Right atrium auricular region (tissue), 2 donors: ENCODE results near the gene REEP6. TPM values are rescaled to one million over a fixed set of nuclear protein-coding genes. Genes with fewer than 3 reads are reported as not detected.

Experiments
- DNase-seq: peaks from one replicate; pipeline ENCODE4 v3.0.0-alpha.2; 2019; ENCODE audit warnings: low spot score
- H3K27ac ChIP-seq, 2 donors: fragments of 200-600 bp; sonication (generic); 1 replicate in 1 of 2; 2 replicates in 1 of 2; pipeline ENCODE4 v1.5.1; 2016 to 2019
- H3K27me3 ChIP-seq, 2 donors: fragments of 200-600 bp; sonication (generic); one replicate each; pipeline versions ENCODE4 v1.5.1 to v1.6.0; 2017 to 2019
- H3K36me3 ChIP-seq: fragments of 200-600 bp; sonication (generic); one replicate; pipeline ENCODE4 v1.5.1; 2016
- H3K4me1 ChIP-seq, 2 donors: fragments of 200-600 bp; sonication (generic); one replicate each; pipeline versions ENCODE4 v1.5.1 to v1.6.0; 2017 to 2019
- H3K4me3 ChIP-seq, 2 donors: fragments of 200-600 bp; sonication (generic); 1 replicate in 1 of 2; 2 replicates in 1 of 2; pipeline ENCODE4 v1.5.1; 2017 to 2019; ENCODE audit warnings: mild to moderate bottlenecking in 1 of 2, moderate library complexity in 1 of 2
- H3K9me3 ChIP-seq, 2 donors: fragments of 200-600 bp; sonication (generic); one replicate each; pipeline ENCODE4 v1.5.1; 2019
- total RNA-seq, 2 donors: library from RNA; depleted of rRNA; stranded (reverse); fragments of >200 nt; gene quantifications; one replicate each; pipeline ENCODE4 v1.1.0, GENCODE V29; 2016
- TF ChIP-seq, protein P1 (sequence below), 2 donors: fragments of 200-600 bp; sonication (generic); IDR thresholded peaks; one replicate each; pipeline ENCODE4 v1.5.1; 2019; ENCODE audit warnings: antibody characterized with exemption in 2 of 2

The REEP6 gene
- total RNA-seq, 2 donors from 2014 or later: 1.3 to 2.3 TPM

DNA sequence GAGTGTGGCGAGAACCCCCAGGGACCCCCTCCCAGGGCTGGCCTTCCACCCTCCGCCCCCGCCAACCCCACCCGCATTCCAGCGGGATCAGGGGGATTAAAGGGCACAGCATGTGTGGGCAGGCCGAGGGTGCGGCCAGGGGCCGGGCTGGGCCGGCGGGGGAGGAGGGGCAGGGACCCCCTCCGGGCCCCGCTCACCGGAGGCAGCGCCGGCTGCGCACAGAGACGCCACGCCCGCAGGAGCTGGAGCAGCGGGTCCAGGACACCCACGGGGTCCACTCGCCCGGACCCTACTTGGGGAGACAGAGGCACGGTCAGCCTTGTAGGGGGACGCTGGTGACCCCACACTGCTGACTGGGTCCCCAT, 19.4 kb downstream of the REEP6 start:
- Histone ChIP-seq H3K9me3 (no peaks in the 10 kb centered on the region), H3K36me3 (peaks cover 7% of the 10 kb centered on the region), H3K4me1 (peaks cover 0 to 22% of the 10 kb centered on the region in 2 donors), H3K27me3 (no peaks in the 10 kb centered on the region), H3K4me3 (no peak overlapping the region), H3K27ac (no peak overlapping the region)
- no peak for DNase-seq
- TF ChIP-seq, protein P1, sequence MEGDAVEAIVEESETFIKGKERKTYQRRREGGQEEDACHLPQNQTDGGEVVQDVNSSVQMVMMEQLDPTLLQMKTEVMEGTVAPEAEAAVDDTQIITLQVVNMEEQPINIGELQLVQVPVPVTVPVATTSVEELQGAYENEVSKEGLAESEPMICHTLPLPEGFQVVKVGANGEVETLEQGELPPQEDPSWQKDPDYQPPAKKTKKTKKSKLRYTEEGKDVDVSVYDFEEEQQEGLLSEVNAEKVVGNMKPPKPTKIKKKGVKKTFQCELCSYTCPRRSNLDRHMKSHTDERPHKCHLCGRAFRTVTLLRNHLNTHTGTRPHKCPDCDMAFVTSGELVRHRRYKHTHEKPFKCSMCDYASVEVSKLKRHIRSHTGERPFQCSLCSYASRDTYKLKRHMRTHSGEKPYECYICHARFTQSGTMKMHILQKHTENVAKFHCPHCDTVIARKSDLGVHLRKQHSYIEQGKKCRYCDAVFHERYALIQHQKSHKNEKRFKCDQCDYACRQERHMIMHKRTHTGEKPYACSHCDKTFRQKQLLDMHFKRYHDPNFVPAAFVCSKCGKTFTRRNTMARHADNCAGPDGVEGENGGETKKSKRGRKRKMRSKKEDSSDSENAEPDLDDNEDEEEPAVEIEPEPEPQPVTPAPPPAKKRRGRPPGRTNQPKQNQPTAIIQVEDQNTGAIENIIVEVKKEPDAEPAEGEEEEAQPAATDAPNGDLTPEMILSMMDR (IDR thresholded peaks at IDR 0.05): no peak

- H3K4me3 ChIP-seq: no peak overlapping the region
- H3K9me3 ChIP-seq: no peaks in the 10 kb centered on the region
- TF ChIP-seq, protein P1 (IDR thresholded peaks at IDR 0.05): no peak
- no peak overlapping the region for H3K27ac ChIP-seq
- peaks cover 3% of the 10 kb centered on the region for H3K36me3 ChIP-seq
- peaks cover 0 to 22% of the 10 kb centered on the region in 2 donors for H3K4me1 ChIP-seq
- H3K27me3 ChIP-seq: no peaks in the 10 kb centered on the region
- no peak for DNase-seq
Measured at GRCh38 chr19:1510807-1511206, 19.8 kb downstream of the REEP6 start.

DNA sequence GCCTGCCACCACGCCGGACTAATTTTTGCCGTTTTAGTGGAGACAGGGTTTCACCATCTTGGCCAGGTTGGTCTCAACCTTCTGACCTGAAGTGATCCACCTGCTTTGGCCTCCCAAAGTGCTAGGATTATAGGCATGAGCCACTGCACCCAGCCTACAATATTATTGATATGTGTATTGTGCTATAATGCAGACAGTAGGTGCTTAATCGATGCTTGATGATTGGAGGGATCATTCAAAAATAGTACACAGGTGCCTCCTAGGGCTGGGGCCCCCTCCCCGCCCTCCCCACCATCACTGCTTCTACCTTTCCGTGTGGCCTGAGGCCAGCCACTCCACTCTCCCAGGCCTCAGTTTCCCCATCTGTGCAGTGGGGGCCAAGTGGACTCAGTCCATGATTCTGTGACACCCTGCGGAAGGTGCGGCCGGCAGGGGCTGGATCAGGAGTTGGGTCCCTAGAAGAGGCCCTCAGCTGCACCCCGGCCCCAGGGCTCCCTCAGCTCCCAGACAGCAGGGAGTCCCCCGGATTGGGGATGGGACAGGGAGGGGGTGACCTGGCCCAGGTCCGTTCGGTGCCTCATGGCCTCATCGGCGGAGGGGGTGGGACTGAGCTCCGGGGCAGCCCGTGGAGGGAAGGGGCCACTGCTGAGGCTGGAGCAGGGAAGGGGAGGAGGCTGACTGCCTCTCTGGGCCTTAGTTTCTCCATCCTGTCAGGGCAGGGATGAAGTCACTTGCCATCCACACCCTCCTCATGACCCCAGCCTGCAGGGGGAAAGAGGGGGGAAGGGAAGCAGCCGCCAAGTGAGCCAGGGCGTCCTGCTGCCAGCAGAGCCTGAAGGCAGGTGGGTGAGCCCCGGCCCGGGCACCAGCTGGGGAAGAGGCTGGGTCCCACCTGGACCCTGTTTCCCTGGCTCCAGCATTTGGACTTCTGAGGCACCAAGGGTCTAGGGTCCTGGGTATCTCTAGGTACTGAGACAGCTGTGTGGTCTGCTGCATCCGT, 20.6 kb downstream of the REEP6 start:
- no peak overlapping the region for H3K4me3 ChIP-seq
- TF ChIP-seq, protein P1 (IDR thresholded peaks at IDR 0.05): no peak
- no peak for DNase-seq
- no peaks in the 10 kb centered on the region for H3K36me3 ChIP-seq
- no peaks in the 10 kb centered on the region for H3K27me3 ChIP-seq
- peaks cover 0 to 22% of the 10 kb centered on the region in 2 donors for H3K4me1 ChIP-seq
- no peaks in the 10 kb centered on the region for H3K9me3 ChIP-seq
- H3K27ac ChIP-seq: peak overlapping the region; percentile 87 to 96

DNA sequence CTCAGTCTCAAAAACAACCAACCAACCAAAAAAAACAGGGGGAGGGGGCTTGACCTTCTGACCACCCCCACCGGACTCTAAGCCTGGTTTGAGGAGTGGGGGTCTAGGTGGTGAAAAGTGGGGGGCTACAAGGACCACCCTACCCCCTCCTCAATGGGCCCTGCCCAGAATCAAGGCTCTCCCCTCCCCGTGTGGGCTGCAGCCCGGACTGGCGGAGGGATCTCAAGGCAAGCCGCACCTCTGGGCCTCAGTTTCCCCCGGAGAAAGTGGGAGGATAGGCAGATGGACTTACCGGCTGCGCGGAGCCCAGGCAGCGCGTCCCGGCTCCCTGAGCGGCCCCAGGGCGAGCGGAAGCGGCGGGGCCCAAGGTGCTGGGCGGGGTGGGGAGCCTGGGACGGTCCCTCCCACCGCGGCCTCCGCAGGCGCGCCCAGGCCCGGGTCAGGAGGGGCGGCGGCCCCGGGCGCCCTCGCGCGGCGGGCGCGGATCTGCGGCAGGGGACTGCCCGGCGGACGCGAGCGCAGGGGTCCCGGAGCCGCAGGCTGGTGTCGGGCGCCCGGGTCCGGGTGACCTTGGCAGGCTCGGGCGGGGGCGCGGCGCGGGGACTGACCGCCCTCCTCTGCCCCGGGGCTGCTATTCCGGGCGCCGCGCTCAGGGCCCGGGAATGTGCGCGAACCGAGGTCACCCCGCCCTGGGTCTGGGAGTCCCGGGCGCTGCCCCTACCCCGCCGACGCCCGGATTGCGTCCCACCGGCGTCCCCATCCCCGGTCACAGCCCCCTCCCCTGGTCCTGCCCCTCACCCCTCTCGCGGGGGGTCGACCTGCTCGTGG, 21.9 kb downstream of the REEP6 start, which contains the start of gene ADAMTSL5:
ADAMTSL5 (minus strand) TSS at position 349 of the 828 bp plus-strand sequence. CDS start 2,076 bp downstream, outside the sequence.
- no peaks in the 10 kb centered on the region for H3K27me3 ChIP-seq
- H3K4me1 ChIP-seq: peaks cover 0 to 17% of the 10 kb centered on the region in 2 donors
- DNase-seq: no peak

More for the DNA sequence above, 21.9 kb downstream of the REEP6 start, which contains the start of gene ADAMTSL5:
- Histone ChIP-seq H3K27ac (peak within 1 kb of the TSS; percentile 87 to 96), H3K9me3 (no peaks in the 10 kb centered on the region), H3K36me3 (no peaks in the 10 kb centered on the region), H3K4me3 (peak within 1 kb of the TSS; percentile 63 to 68)
- TF ChIP-seq, protein P1 (IDR thresholded peaks at IDR 0.05): no peak
